NCI-H1694 treated with DMSO at 0.1 percent for 48 hours (cell line): ENCODE data around the gene MSL1.
A peak's percentile ranks its signal among the peaks of the same experiment; 100 is the strongest.

Experiments
- DNase-seq: peaks from one replicate; lab custom pipeline; 2025; lab: John Stamatoyannopoulos, UW

Gene MSL1

DNA sequence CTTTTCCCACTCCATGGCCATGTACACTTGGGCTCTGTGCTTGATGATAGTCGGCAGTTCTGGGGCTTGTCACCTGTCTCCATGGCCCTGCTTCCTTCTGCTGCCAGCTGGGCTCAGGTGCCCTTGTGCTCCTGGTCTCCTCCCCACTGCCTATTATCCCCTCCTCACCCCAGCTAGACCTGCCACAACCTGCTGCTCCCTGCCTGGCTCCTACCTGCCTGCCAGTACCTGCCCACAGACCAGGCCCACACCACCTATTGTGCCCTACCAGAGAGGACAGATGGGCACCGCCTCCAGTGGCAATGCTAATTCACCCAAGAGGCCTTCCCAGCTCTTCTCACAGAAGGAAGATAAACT is 55.0 kb downstream of the MSL1 start:
- no peak for DNase-seq

DNA sequence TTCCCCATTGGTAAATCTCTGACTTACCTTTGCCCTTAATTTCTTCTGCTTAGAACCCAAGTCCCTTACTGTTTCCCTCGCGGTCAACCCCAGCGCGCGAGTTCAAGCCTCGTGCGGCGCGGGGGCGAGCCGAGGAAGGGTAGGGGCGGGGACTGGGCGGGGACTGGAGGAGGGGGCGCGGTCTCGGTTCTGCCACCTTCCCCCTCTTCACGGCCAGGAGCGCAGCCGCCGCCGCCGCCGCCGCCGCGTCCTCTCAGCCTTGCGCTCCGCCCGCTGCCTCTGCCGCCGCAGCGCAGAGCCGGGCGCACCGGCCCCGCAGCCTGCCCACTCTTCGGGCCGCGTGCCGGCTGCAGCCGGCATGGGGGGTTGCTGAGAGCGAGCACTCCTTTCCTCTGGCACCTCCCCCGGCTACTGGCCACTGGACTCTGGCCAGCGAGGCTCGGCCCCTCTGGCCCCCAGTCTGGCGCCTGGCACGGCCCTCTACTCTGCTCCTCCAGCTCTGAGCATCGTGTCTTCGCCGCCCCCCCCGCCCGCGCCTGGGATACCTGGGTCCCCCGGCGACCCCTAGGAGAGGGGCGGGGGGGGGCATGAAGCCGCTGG is 55.6 kb downstream of the MSL1 start, which contains the start of gene RAPGEFL1:
RAPGEFL1 (plus strand) TSS at position 196 of the 600 bp plus-strand sequence; CDS start at position 588, 392 bp downstream.
- peak; percentile 16 for DNase-seq

DNA sequence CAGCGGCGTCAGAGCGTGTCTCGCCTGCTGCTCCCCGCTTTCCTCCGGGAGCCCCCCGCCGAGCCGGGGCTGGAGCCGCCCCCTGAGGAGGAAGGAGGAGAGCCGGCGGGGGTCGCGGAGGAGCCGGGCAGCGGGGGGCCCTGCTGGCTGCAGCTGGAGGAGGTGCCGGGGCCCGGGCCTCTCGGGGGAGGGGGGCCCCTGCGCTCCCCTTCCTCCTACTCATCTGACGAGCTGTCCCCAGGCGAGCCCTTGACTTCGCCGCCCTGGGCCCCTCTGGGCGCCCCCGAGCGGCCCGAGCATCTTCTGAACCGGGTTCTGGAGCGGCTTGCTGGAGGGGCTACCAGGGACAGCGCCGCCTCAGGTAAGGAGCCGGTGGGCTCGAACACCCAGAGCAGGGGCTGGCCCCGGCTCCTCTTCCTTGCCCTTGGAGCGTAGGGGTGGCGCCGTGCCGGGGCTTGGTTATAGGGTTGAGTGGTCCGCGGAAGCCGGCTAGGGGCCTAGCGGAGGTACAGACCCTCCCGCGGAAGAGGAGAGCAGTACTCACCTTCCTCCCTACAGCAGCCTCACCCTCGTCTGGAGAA is 56.3 kb downstream of the MSL1 start:
- no peak for DNase-seq

DNA sequence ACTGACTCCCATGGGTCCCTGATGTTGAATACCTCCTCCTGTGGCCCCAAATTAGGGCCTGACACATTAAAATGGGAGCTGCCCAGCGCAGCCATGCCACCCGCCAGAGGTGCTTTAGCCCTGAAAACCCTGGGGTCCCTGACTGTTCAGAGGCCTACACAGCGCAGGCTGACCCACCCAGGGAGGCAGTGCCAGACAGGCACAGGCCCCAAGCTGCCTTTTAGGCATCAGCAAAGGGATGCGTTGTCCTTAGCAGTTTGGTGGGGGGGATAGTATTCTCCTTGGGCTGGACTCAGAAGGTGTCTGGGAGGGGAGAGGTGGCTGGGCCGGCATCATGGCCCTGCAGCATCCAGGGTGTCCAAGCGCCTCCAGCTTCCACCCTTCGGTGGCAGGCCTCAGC is 56.9 kb downstream of the MSL1 start:
- no peak for DNase-seq

DNA sequence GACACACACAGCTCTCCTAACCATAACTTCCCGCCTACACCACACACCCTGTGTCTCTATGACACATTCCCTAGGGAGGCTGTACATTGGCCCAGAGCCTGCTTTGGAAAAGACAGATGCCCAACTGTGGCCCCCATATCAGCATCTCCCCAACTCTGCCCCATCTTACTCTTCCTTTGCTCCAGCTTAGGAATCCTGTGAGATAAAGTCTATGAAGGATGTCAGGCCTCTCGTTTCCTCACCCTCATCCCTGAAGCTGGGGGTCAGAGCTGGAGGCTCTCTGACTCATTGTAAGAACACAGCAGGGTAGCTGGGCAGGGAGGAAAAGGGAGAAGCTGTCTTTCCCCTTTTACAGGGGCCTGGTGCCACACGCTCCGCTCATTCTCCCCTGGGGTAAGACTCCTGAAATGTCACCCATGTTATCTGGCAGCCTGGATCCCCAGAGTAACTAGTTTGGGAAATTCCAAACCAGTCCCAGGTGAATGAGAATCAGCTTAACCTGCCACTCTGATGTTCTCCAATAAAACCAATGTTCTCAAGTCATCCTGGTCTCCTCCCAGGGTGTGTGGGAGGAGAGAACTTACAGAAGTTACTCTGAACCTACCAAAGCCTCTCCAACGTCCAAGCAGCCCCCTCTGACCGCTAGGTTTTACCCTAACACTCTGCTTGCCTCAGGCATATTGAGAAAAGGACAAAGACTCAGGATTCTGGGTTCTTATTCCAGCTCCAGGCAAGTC is 58.3 kb downstream of the MSL1 start:
- DNase-seq, result no peak

DNA sequence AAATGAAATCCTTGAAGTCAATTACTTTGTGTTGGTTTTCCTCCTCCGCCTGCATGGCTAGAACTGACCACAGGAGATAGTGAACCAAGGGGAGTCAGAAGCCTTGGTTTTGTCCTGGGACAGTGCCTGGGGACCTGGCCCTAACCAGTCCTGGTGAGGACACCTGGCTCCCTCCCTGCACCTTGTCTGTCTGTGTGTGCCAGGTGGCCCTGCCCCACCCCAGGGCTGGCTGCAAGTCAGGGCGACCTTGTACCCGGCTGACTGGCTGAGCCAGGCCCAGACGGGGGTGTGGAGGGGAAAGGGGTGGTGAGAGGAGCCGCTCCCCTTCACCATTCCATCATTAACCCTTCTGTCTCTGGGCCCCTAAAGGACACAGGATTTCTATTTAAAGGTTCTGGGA is 58.9 kb downstream of the MSL1 start:
- no peak for DNase-seq

DNA sequence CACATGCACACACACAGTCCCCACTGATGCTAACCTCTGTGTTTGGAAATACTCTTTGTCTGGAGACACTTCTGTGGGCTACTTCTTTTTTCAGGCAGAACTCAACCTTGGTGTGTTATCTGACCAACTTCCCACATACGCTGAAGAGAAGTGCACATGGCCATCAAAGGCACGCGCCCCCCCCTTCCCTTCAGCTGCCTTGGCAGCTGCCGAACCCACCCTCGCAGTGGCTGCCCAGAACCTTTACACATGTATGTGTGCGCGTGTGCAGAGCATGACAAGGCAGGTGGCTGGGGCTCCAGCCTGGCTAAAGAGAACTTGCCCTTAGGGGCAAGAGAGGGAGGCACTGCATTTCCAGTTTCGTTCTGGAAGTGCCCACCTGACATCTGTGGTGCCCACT is 59.4 kb downstream of the MSL1 start:
- DNase-seq, result no peak

DNA sequence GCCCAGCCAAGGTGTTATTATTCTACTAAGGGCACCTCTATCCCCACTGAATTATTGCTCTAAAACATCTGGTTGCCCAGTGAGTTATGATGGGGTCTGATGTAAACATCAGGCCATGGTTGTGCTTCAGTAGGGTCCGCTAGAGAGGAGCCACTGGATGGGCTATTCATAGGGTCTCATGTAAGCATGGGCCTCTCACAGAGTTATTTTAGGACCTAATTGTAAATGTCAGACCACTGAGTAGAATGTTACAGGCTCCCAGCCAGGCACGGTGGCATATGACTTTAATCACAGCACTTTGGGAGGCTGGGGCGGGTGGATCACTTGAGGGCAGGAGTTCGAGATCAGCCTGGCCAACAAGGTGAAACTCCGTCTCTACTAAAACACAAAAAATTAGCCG is 60.8 kb downstream of the MSL1 start:
- no peak for DNase-seq
